Thyroid gland (tissue), 4 donors: ENCODE measurements around the gene MAPK6. TPM values are rescaled to one million over a fixed set of nuclear protein-coding genes. Genes with fewer than 3 reads are reported as not detected.

Experiments used
- DNase-seq, 2 donors: peaks; one replicate each; pipeline ENCODE4 v3.0.0-alpha.2; 2019
- H3K27ac ChIP-seq, 3 donors: fragments of 200-600 bp; sonication (generic); 1 replicate in 2 of 3; 2 replicates in 1 of 3; pipeline ENCODE4 v1.5.1; 2016 to 2019; ENCODE audit warnings: mild to moderate bottlenecking in 1 of 3, moderate library complexity in 1 of 3
- H3K27me3 ChIP-seq: fragments of 200-600 bp; sonication (generic); one replicate; pipeline ENCODE4 v1.5.1; 2019
- H3K36me3 ChIP-seq, 2 donors: fragments of 200-600 bp; sonication (generic); one replicate each; pipeline ENCODE4 v1.5.1; 2016 to 2019
- H3K4me1 ChIP-seq, 2 donors: fragments of 200-600 bp; sonication (generic); one replicate each; pipeline ENCODE4 v1.5.1; 2017 to 2019
- H3K4me3 ChIP-seq, 3 donors: fragments of 200-600 bp; sonication (generic); replicated peaks in 1 of 3; 1 replicate in 2 of 3; 2 replicates in 1 of 3; pipeline ENCODE4 v1.5.1; 2016; ENCODE audit warnings: mild to moderate bottlenecking in 1 of 3
- H3K9me3 ChIP-seq: fragments of 200-600 bp; sonication (generic); one replicate; pipeline ENCODE4 v1.5.1; 2017
- POLR2A ChIP-seq, 2 donors: fragments of 450-650 bp; IDR thresholded peaks; one replicate each; pipeline ENCODE4 v1.6.1; 2017; ENCODE audit warnings: antibody characterized with exemption in 2 of 2, mild to moderate bottlenecking in 2 of 2, moderate library complexity in 1 of 2
- WGBS, 2 donors: methylation state at CpG; one replicate each; pipeline ENCODE4 v1.1.5; 2017; 5-methylcytosine and 5-hydroxymethylcytosine counted together
- intact Hi-C: fragments of 100-400 bp; cut with DNase I; formaldehyde crosslinking; loops from one replicate; pipeline ENCODE4 v1.15.1; 2023
- total RNA-seq, 4 donors: library from RNA; depleted of rRNA; stranded (reverse); fragments of >200 nt; gene quantifications; one replicate each; pipeline ENCODE4 v1.2.3, GENCODE V29; 2016
- TF ChIP-seq, protein P1 (sequence below), 6 experiments: fragments of 200-600 bp in 3 of 6; fragments of 450-650 bp in 3 of 6; sonication (generic) in 3 of 6; IDR thresholded peaks; one replicate each; pipeline ENCODE4 v1.5.1; 2016 to 2019; ENCODE audit warnings: antibody characterized with exemption in 6 of 6, mild to moderate bottlenecking in 2 of 6, inconsistent platforms in 1 of 6, moderate library complexity in 1 of 6

MAPK6 gene
- total RNA-seq, 4 donors from 2014 or later = 27.3 to 61.3 (median 30.9) TPM

DNA sequence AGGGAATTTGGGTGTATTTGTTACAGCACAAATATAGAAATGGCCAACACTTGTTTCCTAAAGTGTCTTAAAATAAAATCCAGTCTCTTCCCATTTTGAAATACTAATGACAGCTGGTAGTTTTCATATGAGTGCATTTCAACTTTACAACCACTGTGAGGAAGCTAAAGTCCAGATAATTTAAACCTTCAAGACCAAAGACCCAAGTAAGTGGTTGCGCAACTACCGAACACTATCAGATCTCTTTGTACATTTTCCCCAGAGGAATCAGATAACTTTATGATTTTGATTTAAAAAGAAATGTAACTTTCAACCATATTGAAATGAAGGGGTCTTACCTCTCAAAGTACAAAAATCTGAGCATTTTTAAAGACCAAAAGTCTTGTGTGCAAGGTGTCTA, 79.3 kb downstream of the MAPK6 start:
- no peaks in the 10 kb centered on the region for H3K36me3 ChIP-seq
- H3K27me3 ChIP-seq = no peaks in the 10 kb centered on the region
- no peak overlapping the region for H3K4me3 ChIP-seq
- 89 to 92% methylated on average over 2 of the region's 2 CpGs for WGBS, 2 donors
- intact Hi-C loops = no loop called here
- no peak for DNase-seq
- TF ChIP-seq POLR2A (IDR thresholded peaks at IDR 0.05) = no peak
- TF ChIP-seq, protein P1, sequence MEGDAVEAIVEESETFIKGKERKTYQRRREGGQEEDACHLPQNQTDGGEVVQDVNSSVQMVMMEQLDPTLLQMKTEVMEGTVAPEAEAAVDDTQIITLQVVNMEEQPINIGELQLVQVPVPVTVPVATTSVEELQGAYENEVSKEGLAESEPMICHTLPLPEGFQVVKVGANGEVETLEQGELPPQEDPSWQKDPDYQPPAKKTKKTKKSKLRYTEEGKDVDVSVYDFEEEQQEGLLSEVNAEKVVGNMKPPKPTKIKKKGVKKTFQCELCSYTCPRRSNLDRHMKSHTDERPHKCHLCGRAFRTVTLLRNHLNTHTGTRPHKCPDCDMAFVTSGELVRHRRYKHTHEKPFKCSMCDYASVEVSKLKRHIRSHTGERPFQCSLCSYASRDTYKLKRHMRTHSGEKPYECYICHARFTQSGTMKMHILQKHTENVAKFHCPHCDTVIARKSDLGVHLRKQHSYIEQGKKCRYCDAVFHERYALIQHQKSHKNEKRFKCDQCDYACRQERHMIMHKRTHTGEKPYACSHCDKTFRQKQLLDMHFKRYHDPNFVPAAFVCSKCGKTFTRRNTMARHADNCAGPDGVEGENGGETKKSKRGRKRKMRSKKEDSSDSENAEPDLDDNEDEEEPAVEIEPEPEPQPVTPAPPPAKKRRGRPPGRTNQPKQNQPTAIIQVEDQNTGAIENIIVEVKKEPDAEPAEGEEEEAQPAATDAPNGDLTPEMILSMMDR (IDR thresholded peaks at IDR 0.05) = no peak
- H3K4me1 ChIP-seq = peaks cover 0 to 14% of the 10 kb centered on the region in 2 donors
- H3K9me3 ChIP-seq = no peaks in the 10 kb centered on the region
- no peak overlapping the region for H3K27ac ChIP-seq

DNA sequence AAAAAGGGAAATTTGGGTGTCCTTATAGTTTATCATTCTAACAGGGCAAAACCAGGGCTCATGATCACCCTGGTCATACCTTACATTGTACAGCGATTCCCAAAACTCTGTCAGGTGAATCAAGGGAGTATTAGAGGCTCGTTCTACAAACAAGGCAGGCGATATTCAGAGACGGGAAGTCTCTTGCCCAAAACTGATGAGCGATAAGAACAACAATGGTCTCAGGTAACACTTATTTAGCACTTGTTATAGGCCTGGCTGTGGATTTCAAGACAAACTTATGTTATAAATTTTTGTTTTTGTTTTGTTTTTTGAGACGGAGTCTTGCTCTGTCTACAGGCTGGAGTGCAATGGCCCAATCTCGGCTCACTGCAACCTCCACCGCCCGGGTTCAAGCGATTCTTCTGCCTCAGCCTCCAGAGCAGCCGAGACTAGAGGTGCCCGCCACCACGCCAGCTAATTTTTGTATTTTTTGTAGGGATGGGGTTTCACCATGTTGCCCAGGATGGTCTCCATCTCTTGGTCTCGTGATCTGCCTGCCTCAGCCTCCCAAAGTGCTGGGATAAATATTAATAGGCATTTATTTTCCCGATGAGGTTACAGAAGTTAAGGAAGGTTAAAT, 80.7 kb downstream of the MAPK6 start:
- no peaks in the 10 kb centered on the region for H3K36me3 ChIP-seq
- no peak for DNase-seq
- no peak overlapping the region for H3K27ac ChIP-seq
- no peak overlapping the region for H3K4me3 ChIP-seq
- H3K9me3 ChIP-seq = no peaks in the 10 kb centered on the region
- 91 to 92% methylated on average over 15 of the region's 15 CpGs for WGBS, 2 donors
- intact Hi-C loops = no loop called here
- H3K4me1 ChIP-seq = peaks cover 0 to 3% of the 10 kb centered on the region in 2 donors
- TF ChIP-seq, protein P1 (IDR thresholded peaks at IDR 0.05) = no peak
- TF ChIP-seq POLR2A (IDR thresholded peaks at IDR 0.05) = no peak
- no peaks in the 10 kb centered on the region for H3K27me3 ChIP-seq

DNA sequence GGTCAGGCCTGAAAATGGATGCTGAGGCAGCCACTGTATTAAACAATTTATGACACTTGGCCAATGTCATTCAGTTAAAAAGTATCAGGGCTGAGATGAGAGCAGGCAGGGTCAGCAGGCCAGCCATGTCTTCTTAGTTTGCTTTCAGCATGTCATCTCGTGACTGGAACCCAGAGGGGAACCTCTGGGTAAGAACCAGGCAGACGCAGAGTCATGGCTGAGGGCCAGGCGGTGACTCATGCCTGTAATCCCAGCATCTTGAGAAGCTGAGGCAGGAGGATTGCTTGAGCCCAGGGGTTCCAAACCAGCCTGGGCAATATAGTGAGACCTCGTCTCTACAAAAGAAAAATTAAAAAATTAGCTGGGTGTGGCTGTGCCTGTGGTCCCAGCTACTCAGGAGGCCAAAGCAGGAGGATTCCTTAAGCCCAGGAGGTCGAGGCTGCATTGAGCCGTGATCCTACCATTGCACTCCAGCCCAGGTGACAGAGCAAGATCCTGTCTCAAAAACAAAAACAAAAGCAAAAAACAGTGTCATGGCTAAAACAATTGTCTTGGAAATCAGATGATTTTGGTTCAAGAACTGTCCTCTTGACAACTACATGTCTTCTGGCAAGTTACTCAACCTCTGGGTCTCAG, 81.9 kb downstream of the MAPK6 start:
- intact Hi-C loops = no loop called here
- no peak for TF ChIP-seq POLR2A (IDR thresholded peaks at IDR 0.05)
- TF ChIP-seq, protein P1 (IDR thresholded peaks at IDR 0.05) = no peak
- Histone ChIP-seq H3K36me3 (no peaks in the 10 kb centered on the region), H3K4me3 (no peak overlapping the region), H3K4me1 (no peaks in the 10 kb centered on the region), H3K27me3 (no peaks in the 10 kb centered on the region), H3K27ac (no peak overlapping the region), H3K9me3 (no peaks in the 10 kb centered on the region)
- WGBS, 2 donors = 82 to 94% methylated on average over 6 of the region's 6 CpGs
- DNase-seq = peak; percentile 35 to 41

DNA sequence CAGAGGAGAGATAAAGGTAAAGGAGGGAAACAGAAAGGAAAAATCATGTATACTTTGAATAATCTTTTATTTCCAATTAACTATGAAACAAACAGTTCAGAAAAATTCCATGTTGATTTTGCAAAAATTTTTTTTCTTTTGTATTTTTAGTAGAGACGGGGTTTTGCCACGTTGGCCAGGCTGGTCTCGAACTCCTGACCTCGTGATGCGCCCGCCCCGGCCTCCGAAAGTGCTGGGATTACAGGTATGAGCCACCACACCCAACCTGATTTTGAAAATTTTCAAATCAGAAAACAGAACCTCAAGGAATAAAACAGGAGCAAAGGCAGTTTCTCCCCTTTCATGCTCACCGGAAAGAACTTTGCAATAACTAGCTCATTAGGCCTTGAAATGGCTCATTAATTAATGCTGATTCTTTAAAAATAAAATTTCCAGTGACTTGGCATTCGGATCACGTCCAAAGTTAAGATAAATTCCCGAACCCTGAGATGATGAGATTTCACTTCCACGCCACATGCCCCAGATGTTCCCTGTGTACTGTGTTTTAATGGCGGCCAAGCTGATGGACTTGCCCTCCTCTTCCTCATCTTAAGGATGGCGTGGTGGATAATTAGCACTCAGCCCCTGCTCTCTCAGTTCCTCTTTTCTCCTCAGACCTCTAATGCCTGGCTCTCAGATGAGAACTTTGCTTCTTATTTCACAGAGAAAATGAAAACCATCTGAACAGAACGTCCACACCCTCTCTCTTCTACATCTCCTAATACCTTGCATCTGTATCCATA, 82.7 kb downstream of the MAPK6 start:
- Histone ChIP-seq H3K27me3 (no peaks in the 10 kb centered on the region), H3K27ac (no peak overlapping the region), H3K4me3 (no peak overlapping the region), H3K4me1 (no peaks in the 10 kb centered on the region), H3K9me3 (no peaks in the 10 kb centered on the region), H3K36me3 (no peaks in the 10 kb centered on the region)
- intact Hi-C loops = no loop called here
- 93 to 94% methylated on average over 16 of the region's 16 CpGs for WGBS, 2 donors
- no peak for DNase-seq
- TF ChIP-seq POLR2A (IDR thresholded peaks at IDR 0.05) = no peak
- TF ChIP-seq, protein P1 (IDR thresholded peaks at IDR 0.05) = no peak

DNA sequence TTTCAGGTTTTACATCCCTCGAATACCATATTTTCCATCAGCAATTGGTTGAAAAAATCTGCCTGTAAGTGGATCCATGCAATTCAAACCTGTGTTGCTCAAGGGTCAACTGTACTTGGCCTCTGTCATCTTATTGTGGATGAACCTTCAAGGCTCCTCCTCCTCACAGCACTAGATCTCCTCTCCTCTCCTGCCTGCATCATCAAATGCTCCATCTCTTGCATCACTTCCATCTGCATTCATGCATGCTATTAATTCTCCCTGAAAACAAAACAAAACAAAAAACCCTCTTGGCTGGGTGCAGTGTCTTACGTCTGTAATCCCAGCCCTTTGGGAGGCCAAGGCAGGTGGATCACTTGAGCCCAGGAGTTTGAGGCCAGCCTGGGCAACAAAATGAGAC, 83.4 kb downstream of the MAPK6 start:
- Histone ChIP-seq H3K27ac (no peak overlapping the region), H3K27me3 (no peaks in the 10 kb centered on the region), H3K9me3 (no peaks in the 10 kb centered on the region), H3K4me3 (no peak overlapping the region), H3K4me1 (no peaks in the 10 kb centered on the region), H3K36me3 (no peaks in the 10 kb centered on the region)
- no peak for DNase-seq
- intact Hi-C loops = no loop called here
- WGBS, 2 donors = 56 to 71% methylated on average over 2 of the region's 2 CpGs
- no peak for TF ChIP-seq POLR2A (IDR thresholded peaks at IDR 0.05)
- TF ChIP-seq, protein P1 (IDR thresholded peaks at IDR 0.05) = no peak
